HS-27A (cell line): ENCODE measurements around the gene CPLX4.

ENCODE experiments used
- DNase-seq: peaks from one replicate; pipeline ENCODE4 v3.0.0-alpha.2; 2012; ENCODE audit warnings: low read depth, missing footprints

Gene CPLX4, protein sequence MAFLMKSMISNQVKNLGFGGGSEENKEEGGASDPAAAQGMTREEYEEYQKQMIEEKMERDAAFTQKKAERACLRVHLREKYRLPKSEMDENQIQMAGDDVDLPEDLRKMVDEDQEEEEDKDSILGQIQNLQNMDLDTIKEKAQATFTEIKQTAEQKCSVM

GRCh38 chr18:59318460-59319050 is at the start of gene CPLX4:
Gene CPLX4 (minus strand): TSS chr18:59318649. CDS start chr18:59318462, 187 bp downstream.
- no peak for DNase-seq

DNA sequence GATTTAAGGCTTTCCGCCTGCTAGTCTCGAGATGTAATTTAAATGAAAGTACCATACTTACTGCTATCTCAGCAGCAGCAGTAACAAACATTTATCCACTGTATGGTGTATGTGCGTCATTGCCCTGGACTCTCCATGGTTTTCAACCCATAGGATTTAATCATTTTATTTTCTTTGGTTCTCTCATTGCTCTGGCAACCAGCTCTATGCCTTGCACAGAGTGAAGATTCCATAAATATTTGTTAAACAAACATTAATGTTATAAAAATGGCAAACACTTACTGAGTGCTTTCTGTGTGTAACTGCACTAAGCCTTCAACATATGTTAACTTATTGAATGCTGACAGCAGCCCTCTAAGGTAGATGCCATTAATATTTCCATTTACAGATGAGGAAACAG is 41.9 kb upstream of the CPLX4 start:
- no peak for DNase-seq

GRCh38 chr18:59359576-59359952 is 41.1 kb upstream of the CPLX4 start:
- DNase-seq, result no peak

- DNase-seq, result peak; percentile 61
Observed at GRCh38 chr18:59358712-59359575, 40.5 kb upstream of the CPLX4 start, which contains the start of gene LMAN1. Gene LMAN1 (minus strand): TSS chr18:59359265. CDS start chr18:59359244, 21 bp downstream.

GRCh38 chr18:59358414-59358711 is 39.9 kb upstream of the CPLX4 start:
- DNase-seq, result peak; percentile 14

GRCh38 chr18:59357928-59358327 is 39.5 kb upstream of the CPLX4 start:
- DNase-seq, result peak; percentile 50

DNA sequence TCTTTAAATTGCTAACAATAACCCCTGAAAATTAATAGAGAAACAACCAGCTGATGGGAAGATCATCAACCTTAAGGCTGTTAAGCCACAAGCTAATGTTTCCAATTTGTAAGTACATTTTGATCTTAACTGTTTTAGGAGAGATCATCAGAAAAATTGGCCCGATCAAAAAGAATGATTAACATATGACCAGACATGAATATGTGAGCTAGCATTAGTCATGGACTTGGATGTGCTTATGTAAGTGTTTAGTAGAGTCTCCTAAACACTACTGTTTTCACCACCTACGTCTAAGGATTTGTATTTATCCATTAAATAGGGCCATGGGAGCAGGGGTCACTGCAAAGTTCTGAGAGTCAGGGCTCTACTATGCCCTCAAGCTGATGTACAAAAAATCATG is 36.3 kb upstream of the CPLX4 start:
- DNase-seq, result no peak

DNA sequence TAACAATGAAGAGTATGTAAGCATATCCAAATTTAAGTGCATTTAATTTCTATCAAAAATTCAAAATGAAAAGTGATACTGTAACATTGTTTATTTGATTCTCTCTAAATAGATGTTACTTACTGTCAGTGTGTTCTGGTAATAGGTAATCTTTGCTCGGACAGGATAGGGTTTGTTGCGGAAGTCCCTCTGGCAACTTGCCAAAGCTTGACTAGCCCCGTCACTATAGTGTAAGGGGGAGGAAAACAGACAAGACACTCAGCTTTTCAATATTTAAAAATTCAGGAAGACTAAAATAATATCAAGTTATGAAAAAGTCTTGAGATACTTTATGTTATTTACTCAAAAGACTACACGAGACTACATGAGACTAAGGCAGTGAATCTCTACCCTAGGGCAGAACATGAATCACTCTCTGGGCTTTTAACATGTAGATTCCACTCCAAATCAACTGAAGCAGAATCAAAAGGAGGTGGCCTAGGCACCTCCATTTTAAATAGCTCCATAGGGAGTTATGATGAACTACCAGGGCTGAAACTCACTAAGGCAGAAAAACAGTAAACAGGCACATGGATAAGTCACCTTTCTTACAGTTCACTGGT is 34.7 kb upstream of the CPLX4 start:
- DNase-seq, result no peak

DNA sequence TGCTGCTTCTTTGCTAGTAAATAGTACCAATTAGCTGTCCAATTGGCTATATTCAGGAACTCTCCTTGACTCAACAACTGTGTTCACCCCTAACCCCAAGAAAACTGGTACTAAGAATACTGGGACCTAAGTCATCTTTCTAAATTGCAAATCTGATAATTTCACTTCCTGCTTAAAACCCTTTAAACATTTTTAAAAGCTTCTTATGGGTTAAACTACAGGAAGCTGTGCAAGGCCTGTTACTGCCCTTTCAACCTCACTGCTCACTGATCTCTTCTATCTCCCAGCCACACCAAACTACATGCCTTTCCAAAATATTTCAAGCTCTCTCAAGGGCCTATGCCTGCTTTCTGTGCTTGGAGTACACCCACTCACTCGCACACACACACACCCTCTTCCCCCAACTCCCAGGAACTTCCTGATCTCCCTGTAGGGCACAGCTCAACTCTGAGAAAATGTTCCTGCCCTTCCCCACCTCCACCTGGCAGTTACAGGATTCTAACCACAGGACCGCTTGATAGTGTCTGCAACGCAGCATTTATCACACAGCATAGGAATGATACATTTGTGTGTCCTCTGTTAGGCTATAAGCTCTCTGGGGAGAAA is 33.9 kb upstream of the CPLX4 start:
- no peak for DNase-seq

DNA sequence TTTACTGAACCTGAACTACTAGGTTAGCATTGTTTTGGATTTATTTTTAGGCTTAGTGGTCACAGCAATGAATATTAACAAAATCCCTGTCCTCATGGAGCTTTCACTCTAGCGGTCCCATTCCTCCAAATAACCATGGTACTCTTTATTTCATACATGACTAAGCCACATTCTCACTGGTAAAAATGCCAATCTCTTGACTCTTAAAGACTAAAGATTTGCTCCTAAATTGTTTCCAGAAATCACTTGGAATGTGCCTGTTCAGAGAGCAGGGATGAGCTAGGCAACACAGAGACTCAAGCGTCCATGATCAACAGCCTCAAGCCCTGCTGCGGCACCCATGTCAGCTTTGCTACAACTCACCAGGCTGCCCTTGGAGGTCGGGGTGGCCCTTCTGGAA is 27.1 kb upstream of the CPLX4 start:
- no peak for DNase-seq

GRCh38 chr18:59344996-59345395 is 26.5 kb upstream of the CPLX4 start:
- DNase-seq, result no peak

GRCh38 chr18:59343926-59344325 is 25.5 kb upstream of the CPLX4 start:
- DNase-seq, result no peak

DNA sequence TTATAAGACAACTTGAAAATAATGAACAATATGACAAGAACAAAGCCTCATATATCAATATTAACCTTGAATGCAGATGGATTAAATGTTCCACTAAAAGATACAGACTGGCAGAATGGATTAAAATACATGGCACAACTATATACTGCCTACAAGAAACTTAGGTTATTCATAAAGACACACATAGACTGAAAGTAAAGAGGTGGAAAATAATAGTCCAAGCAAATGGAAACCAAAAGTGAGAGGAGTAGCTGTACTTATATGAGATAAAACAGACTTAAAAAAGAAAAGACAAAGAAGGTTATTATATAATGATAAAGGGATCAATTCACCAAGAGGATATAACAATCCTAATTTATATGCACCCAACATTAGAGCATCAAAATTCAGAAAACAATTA is 22.4 kb upstream of the CPLX4 start:
- DNase-seq, result no peak

- DNase-seq, result no peak
Observed at GRCh38 chr18:59340312-59340711, 21.9 kb upstream of the CPLX4 start.

GRCh38 chr18:59332986-59333385 is 14.5 kb upstream of the CPLX4 start:
- no peak for DNase-seq

DNA sequence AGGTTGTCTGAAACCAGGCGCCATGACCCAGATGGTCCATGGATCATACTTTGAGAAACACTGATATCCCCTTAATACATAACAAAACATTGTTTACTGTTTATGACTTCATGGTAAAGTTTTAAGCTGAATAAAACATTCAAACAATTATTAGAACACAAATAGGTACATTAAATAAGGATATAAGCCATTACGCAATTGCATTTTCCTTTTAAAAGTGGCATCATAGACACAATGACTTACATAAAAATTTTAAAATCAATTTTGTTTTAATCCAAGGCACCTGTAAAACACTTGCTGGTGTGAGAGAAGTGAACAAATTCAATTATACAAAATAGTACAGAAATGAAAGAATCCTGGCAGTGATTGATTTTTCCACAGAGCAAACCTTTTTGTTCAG is 10.2 kb upstream of the CPLX4 start:
- DNase-seq, result no peak

DNA sequence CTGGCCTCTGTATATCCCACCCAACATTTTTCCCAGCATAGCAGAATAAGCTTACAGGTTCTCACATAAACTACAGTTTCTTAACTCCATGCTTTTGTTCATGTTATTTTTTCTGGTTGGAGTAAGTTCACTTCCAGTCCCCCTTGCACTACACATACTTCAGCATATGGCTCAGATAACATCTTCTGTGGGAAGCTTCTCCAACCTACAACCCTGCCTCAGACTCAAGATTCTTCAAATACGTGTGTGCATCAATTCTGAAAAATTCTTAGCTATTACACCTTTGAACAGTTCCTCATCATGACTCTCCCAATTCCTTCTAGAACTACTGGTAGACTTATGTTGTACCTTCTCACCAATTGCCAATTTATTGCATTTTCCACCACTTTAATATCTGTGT is 7.5 kb upstream of the CPLX4 start:
- DNase-seq, result no peak

DNA sequence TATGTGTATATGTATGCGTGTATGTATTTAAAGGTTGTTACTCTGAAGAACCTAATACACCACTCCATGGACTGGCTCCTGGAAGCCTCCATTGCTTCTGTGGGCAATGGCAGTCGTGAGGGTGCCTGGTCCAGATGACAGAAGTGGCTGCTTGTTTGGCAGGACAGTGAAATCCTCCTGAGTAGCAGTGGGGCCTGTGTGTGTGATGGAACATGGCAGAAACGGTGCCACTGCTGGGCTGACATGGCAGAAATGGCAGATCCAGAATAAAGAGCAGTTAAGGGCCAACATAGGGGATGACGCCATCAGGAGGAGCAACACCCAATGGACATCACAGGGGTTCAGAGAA is 6.1 kb upstream of the CPLX4 start:
- DNase-seq, result no peak

DNA sequence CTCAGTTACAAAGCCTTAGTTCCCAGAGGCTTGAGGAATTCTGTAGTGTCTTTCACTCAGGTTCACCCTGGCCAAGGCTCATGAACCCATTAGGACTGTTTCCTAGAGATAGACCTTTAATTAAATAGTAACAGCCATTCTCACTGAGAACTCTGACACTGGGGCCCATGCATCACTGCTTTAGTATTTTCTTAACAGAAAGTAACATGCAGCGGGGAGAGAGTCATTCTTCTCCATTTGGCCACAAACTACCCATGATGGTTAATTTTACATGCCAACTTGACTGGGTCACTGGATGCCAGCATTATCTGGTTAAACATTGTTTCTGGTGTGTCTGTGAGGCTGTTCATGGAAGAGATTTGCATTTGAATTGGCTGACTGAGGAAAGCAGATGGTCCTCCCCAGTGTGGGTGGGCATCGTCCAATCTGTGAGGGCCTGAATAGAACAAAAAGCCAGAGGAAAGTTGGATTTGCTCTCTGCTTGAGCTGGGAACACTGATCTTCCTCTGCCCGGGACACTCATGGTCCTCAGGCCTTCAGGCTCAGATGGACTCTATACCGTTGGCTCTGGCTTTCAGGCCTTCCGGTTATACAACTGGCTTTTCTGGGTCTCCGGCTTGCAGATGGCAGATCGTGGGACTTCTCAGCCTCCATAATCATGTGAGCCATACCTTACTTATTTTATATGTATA is 5.6 kb upstream of the CPLX4 start:
- DNase-seq, result peak; percentile 11

DNA sequence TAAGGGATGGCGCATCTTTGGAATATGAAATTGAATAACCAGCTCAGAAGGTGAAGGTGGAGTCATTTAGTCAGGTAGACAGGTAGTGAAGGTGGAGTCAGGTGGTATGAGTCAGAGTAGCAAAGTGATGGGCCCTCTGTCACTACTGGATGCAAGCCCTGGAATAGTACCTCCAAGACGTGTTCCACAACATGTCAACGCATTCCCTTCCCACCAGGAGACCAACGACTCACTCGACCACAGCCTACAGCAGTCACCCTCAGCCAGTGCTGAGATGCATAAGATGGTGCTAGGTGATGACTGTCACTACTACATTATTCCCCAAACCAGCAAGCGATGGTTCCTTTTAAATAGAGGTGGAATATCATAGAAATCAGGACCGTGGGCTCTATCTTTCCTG is 6.8 kb downstream of the CPLX4 start:
- no peak for DNase-seq

GRCh38 chr18:59308938-59309260 is 9.6 kb downstream of the CPLX4 start:
- no peak for DNase-seq

- peak; percentile 15 for DNase-seq
Observed at GRCh38 chr18:59308248-59308937, 10.1 kb downstream of the CPLX4 start.
